ENCODE measurements around the gene HELZ. TPM values are rescaled to one million over a fixed set of nuclear protein-coding genes. Genes with fewer than 3 reads are reported as not detected.
"Not testable (repeated sequence)": the region's sequence is repeated elsewhere in the genome, so short reads cannot be mapped to it uniquely, and the experiment has no call there.

HELZ gene
- total RNA-seq, 1 donor = 247 TPM

- H3K27me3 ChIP-seq (ENCODE audit: insufficient read depth, low read length) = no peaks in the 10 kb centered on the region
- H3K4me3 ChIP-seq (ENCODE audit: low read length) = no peak overlapping the region
- H3K4me1 ChIP-seq (ENCODE audit: insufficient read depth, low read length) = peaks cover 15% of the 10 kb centered on the region
- no peaks in the 10 kb centered on the region for H3K9me3 ChIP-seq (ENCODE audit: low read depth, low read length)
These were observed 107.1 kb downstream of the HELZ start for GRCh38 chr17:67137860-67138259.

- no peak overlapping the region for H3K4me3 ChIP-seq (ENCODE audit: low read length)
- peaks cover 15% of the 10 kb centered on the region for H3K4me1 ChIP-seq (ENCODE audit: insufficient read depth, low read length)
- H3K9me3 ChIP-seq (ENCODE audit: low read depth, low read length) = no peaks in the 10 kb centered on the region
- H3K27me3 ChIP-seq (ENCODE audit: insufficient read depth, low read length) = no peaks in the 10 kb centered on the region
These were observed 108.0 kb downstream of the HELZ start for GRCh38 chr17:67137026-67137370.

GRCh38 chr17:67136191-67137025 lies 108.6 kb downstream of the HELZ start:
- Histone ChIP-seq H3K9me3 (ENCODE audit: low read depth, low read length) (no peaks in the 10 kb centered on the region), H3K4me1 (ENCODE audit: insufficient read depth, low read length) (peaks cover 15% of the 10 kb centered on the region), H3K27me3 (ENCODE audit: insufficient read depth, low read length) (no peaks in the 10 kb centered on the region), H3K4me3 (ENCODE audit: low read length) (no peak overlapping the region)

- no peak overlapping the region for H3K4me3 ChIP-seq (ENCODE audit: low read length)
- no peaks in the 10 kb centered on the region for H3K27me3 ChIP-seq (ENCODE audit: insufficient read depth, low read length)
- no peaks in the 10 kb centered on the region for H3K4me1 ChIP-seq (ENCODE audit: insufficient read depth, low read length)
- H3K9me3 ChIP-seq (ENCODE audit: low read depth, low read length) = no peaks in the 10 kb centered on the region
These were observed 111.8 kb downstream of the HELZ start for GRCh38 chr17:67133161-67133560.

GRCh38 chr17:67132366-67132765 lies 112.6 kb downstream of the HELZ start:
- no peaks in the 10 kb centered on the region for H3K4me1 ChIP-seq (ENCODE audit: insufficient read depth, low read length)
- no peak overlapping the region for H3K4me3 ChIP-seq (ENCODE audit: low read length)
- no peaks in the 10 kb centered on the region for H3K9me3 ChIP-seq (ENCODE audit: low read depth, low read length)
- no peaks in the 10 kb centered on the region for H3K27me3 ChIP-seq (ENCODE audit: insufficient read depth, low read length)

- Histone ChIP-seq H3K27me3 (ENCODE audit: insufficient read depth, low read length) (no peaks in the 10 kb centered on the region), H3K4me3 (ENCODE audit: low read length) (no peak overlapping the region), H3K9me3 (ENCODE audit: low read depth, low read length) (no peaks in the 10 kb centered on the region), H3K4me1 (ENCODE audit: insufficient read depth, low read length) (peaks cover 5% of the 10 kb centered on the region)
These were observed 114.2 kb downstream of the HELZ start for GRCh38 chr17:67130768-67131167.

- Histone ChIP-seq H3K4me1 (ENCODE audit: insufficient read depth, low read length) (peaks cover 5% of the 10 kb centered on the region), H3K27me3 (ENCODE audit: insufficient read depth, low read length) (no peaks in the 10 kb centered on the region), H3K9me3 (ENCODE audit: low read depth, low read length) (no peaks in the 10 kb centered on the region), H3K4me3 (ENCODE audit: low read length) (no peak overlapping the region)
These were observed 115.7 kb downstream of the HELZ start for GRCh38 chr17:67129283-67129682.

GRCh38 chr17:67128700-67129099 lies 116.3 kb downstream of the HELZ start:
- H3K27me3 ChIP-seq (ENCODE audit: insufficient read depth, low read length) = no peaks in the 10 kb centered on the region
- no peaks in the 10 kb centered on the region for H3K9me3 ChIP-seq (ENCODE audit: low read depth, low read length)
- peaks cover 5% of the 10 kb centered on the region for H3K4me1 ChIP-seq (ENCODE audit: insufficient read depth, low read length)
- no peak overlapping the region for H3K4me3 ChIP-seq (ENCODE audit: low read length)

GRCh38 chr17:67127925-67128324 lies 117.1 kb downstream of the HELZ start:
- Histone ChIP-seq H3K4me1 (ENCODE audit: insufficient read depth, low read length) (peaks cover 5% of the 10 kb centered on the region), H3K4me3 (ENCODE audit: low read length) (no peak overlapping the region), H3K9me3 (ENCODE audit: low read depth, low read length) (no peaks in the 10 kb centered on the region), H3K27me3 (ENCODE audit: insufficient read depth, low read length) (no peaks in the 10 kb centered on the region)

- no peaks in the 10 kb centered on the region for H3K27me3 ChIP-seq (ENCODE audit: insufficient read depth, low read length)
- peaks cover 5% of the 10 kb centered on the region for H3K4me1 ChIP-seq (ENCODE audit: insufficient read depth, low read length)
- H3K9me3 ChIP-seq (ENCODE audit: low read depth, low read length) = no peaks in the 10 kb centered on the region
- H3K4me3 ChIP-seq (ENCODE audit: low read length) = no peak overlapping the region
These were observed 118.0 kb downstream of the HELZ start for GRCh38 chr17:67126983-67127382.

GRCh38 chr17:67126543-67126942 lies 118.5 kb downstream of the HELZ start:
- not testable (repeated sequence) for H3K4me1 ChIP-seq (ENCODE audit: insufficient read depth, low read length); H3K4me3 ChIP-seq (ENCODE audit: low read length); H3K27me3 ChIP-seq (ENCODE audit: insufficient read depth, low read length); H3K9me3 ChIP-seq (ENCODE audit: low read depth, low read length)

GRCh38 chr17:67125924-67126323 lies 119.1 kb downstream of the HELZ start:
- Histone ChIP-seq H3K27me3 (ENCODE audit: insufficient read depth, low read length) (no peaks in the 10 kb centered on the region), H3K4me3 (ENCODE audit: low read length) (no peak overlapping the region), H3K9me3 (ENCODE audit: low read depth, low read length) (no peaks in the 10 kb centered on the region), H3K4me1 (ENCODE audit: insufficient read depth, low read length) (peaks cover 5% of the 10 kb centered on the region)

GRCh38 chr17:67125417-67125816 lies 119.6 kb downstream of the HELZ start:
- Histone ChIP-seq H3K27me3 (ENCODE audit: insufficient read depth, low read length) (no peaks in the 10 kb centered on the region), H3K9me3 (ENCODE audit: low read depth, low read length) (no peaks in the 10 kb centered on the region), H3K4me1 (ENCODE audit: insufficient read depth, low read length) (peaks cover 5% of the 10 kb centered on the region), H3K4me3 (ENCODE audit: low read length) (no peak overlapping the region)

GRCh38 chr17:67124450-67125148 lies 120.4 kb downstream of the HELZ start:
- no peaks in the 10 kb centered on the region for H3K27me3 ChIP-seq (ENCODE audit: insufficient read depth, low read length)
- peaks cover 5% of the 10 kb centered on the region for H3K4me1 ChIP-seq (ENCODE audit: insufficient read depth, low read length)
- H3K4me3 ChIP-seq (ENCODE audit: low read length) = no peak overlapping the region
- H3K9me3 ChIP-seq (ENCODE audit: low read depth, low read length) = no peaks in the 10 kb centered on the region

- Histone ChIP-seq H3K4me3 (ENCODE audit: low read length) (no peak overlapping the region), H3K4me1 (ENCODE audit: insufficient read depth, low read length) (peaks cover 5% of the 10 kb centered on the region), H3K27me3 (ENCODE audit: insufficient read depth, low read length) (no peaks in the 10 kb centered on the region), H3K9me3 (ENCODE audit: low read depth, low read length) (no peaks in the 10 kb centered on the region)
These were observed 121.3 kb downstream of the HELZ start for GRCh38 chr17:67123699-67124098.
